Measurements from ENCODE around the gene ZSWIM4. TPM values are rescaled to one million over a fixed set of nuclear protein-coding genes. Genes with fewer than 3 reads are reported as not detected.
A peak's percentile ranks its signal among the peaks of the same experiment; 100 is the strongest.
"Not testable (repeated sequence)": the region's sequence is repeated elsewhere in the genome, so short reads cannot be mapped to it uniquely, and the experiment has no call there.

ZSWIM4 gene
- total RNA-seq, 1 donor = 9.0 TPM

- TF ChIP-seq CTCF (IDR thresholded peaks at IDR 0.05; ENCODE audit: extremely low read depth, low read depth, low read length) = no peak
- H3K27ac ChIP-seq (ENCODE audit: low read depth, low read length) = peak overlapping the region; percentile 98
Measured at GRCh38 chr19:13788991-13789390, 6.3 kb upstream of the ZSWIM4 start.

GRCh38 chr19:13790354-13790753 is 4.9 kb upstream of the ZSWIM4 start:
- peak; percentile 75 for DNase-seq (ENCODE audit: insufficient read length, low spot score, missing footprints)
- no peak overlapping the region for H3K4me3 ChIP-seq (ENCODE audit: insufficient read depth, low read length)
- H3K9me3 ChIP-seq (ENCODE audit: low read depth, low read length) = no peaks in the 10 kb centered on the region
- no peaks in the 10 kb centered on the region for H4K20me1 ChIP-seq (ENCODE audit: insufficient read depth, low read length)
- H3K36me3 ChIP-seq (ENCODE audit: insufficient read depth, low read length) = no peaks in the 10 kb centered on the region
- no peak overlapping the region for H2AFZ ChIP-seq (ENCODE audit: low read length)
- peak overlapping the region; percentile 24 for H3K27ac ChIP-seq (ENCODE audit: low read depth, low read length)
- no peak overlapping the region for H3K4me2 ChIP-seq (ENCODE audit: insufficient read depth, low read length)
- H3K4me1 ChIP-seq (ENCODE audit: insufficient read depth, low read length) = peaks cover 34% of the 10 kb centered on the region
- H3K79me2 ChIP-seq (ENCODE audit: insufficient read depth, low read length) = peaks cover under 1% of the 10 kb centered on the region
- no peak for TF ChIP-seq CTCF (IDR thresholded peaks at IDR 0.05; ENCODE audit: extremely low read depth, low read depth, low read length)
- no peaks in the 10 kb centered on the region for H3K27me3 ChIP-seq (ENCODE audit: insufficient read depth, low read length)

More at GRCh38 chr19:13788991-13789390, 6.3 kb upstream of the ZSWIM4 start:
- H3K9me3 ChIP-seq (ENCODE audit: low read depth, low read length) = no peaks in the 10 kb centered on the region
- peak overlapping the region; percentile 40 for H3K4me2 ChIP-seq (ENCODE audit: insufficient read depth, low read length)
- H3K27me3 ChIP-seq (ENCODE audit: insufficient read depth, low read length) = no peaks in the 10 kb centered on the region
- H2AFZ ChIP-seq (ENCODE audit: low read length) = peak overlapping the region; percentile 42
- H3K4me1 ChIP-seq (ENCODE audit: insufficient read depth, low read length) = peaks cover 31% of the 10 kb centered on the region
- H4K20me1 ChIP-seq (ENCODE audit: insufficient read depth, low read length) = no peaks in the 10 kb centered on the region
- no peaks in the 10 kb centered on the region for H3K79me2 ChIP-seq (ENCODE audit: insufficient read depth, low read length)
- H3K36me3 ChIP-seq (ENCODE audit: insufficient read depth, low read length) = no peaks in the 10 kb centered on the region
- peak; percentile 87 for DNase-seq (ENCODE audit: insufficient read length, low spot score, missing footprints)
- H3K4me3 ChIP-seq (ENCODE audit: insufficient read depth, low read length) = no peak overlapping the region

- Histone ChIP-seq H3K79me2 (ENCODE audit: insufficient read depth, low read length) (peaks cover 14% of the 10 kb centered on the region), H3K4me1 (ENCODE audit: insufficient read depth, low read length) (peaks cover 43% of the 10 kb centered on the region)
- H3K9me3 ChIP-seq (ENCODE audit: low read depth, low read length); H3K27ac ChIP-seq (ENCODE audit: low read depth, low read length); H3K36me3 ChIP-seq (ENCODE audit: insufficient read depth, low read length); H4K20me1 ChIP-seq (ENCODE audit: insufficient read depth, low read length); H2AFZ ChIP-seq (ENCODE audit: low read length); H3K27me3 ChIP-seq (ENCODE audit: insufficient read depth, low read length); H3K4me2 ChIP-seq (ENCODE audit: insufficient read depth, low read length); H3K4me3 ChIP-seq (ENCODE audit: insufficient read depth, low read length); DNase-seq (ENCODE audit: insufficient read length, low spot score, missing footprints): not testable (repeated sequence)
Measured at GRCh38 chr19:13793317-13793716, 1.9 kb upstream of the ZSWIM4 start.

GRCh38 chr19:13794398-13794756 is 866 bp upstream of the ZSWIM4 start:
- Histone ChIP-seq H3K4me2 (ENCODE audit: insufficient read depth, low read length) (peak overlapping the region; percentile 95), H4K20me1 (ENCODE audit: insufficient read depth, low read length) (peaks cover 8% of the 10 kb centered on the region), H3K27ac (ENCODE audit: low read depth, low read length) (peak overlapping the region; percentile 96), H3K36me3 (ENCODE audit: insufficient read depth, low read length) (peaks cover 2% of the 10 kb centered on the region), H3K4me1 (ENCODE audit: insufficient read depth, low read length) (peaks cover 38% of the 10 kb centered on the region), H3K4me3 (ENCODE audit: insufficient read depth, low read length) (peak overlapping the region; percentile 94), H2AFZ (ENCODE audit: low read length) (no peak overlapping the region), H3K27me3 (ENCODE audit: insufficient read depth, low read length) (no peaks in the 10 kb centered on the region), H3K79me2 (ENCODE audit: insufficient read depth, low read length) (peaks cover 16% of the 10 kb centered on the region), H3K9me3 (ENCODE audit: low read depth, low read length) (no peaks in the 10 kb centered on the region)
- peak; percentile 91 for DNase-seq (ENCODE audit: insufficient read length, low spot score, missing footprints)
- TF ChIP-seq CTCF (IDR thresholded peaks at IDR 0.05; ENCODE audit: extremely low read depth, low read depth, low read length) = no peak

Measured in osteoblast (primary cell).